Measurements from ENCODE around the gene FAP.

The FAP gene

GRCh38 chr2:162210385-162210784 is 32.9 kb downstream of the FAP start:
- Histone ChIP-seq H3K9me3 (ENCODE audit: control insufficient read depth, low read length) (no peaks in the 10 kb centered on the region), H3K79me1 (replicated peaks; ENCODE audit: low read length, poor library complexity, severe bottlenecking) (no peaks in the 10 kb centered on the region), H2BK5ac (ENCODE audit: low read depth, low read length, poor library complexity, severe bottlenecking) (no peak overlapping the region), H2AFZ (ENCODE audit: low read depth, low read length) (no peak overlapping the region), H3K27ac (ENCODE audit: low read length, poor library complexity, severe bottlenecking) (no peak overlapping the region), H4K91ac (ENCODE audit: low read length) (no peak overlapping the region), H3K4me2 (ENCODE audit: low read length, poor library complexity, severe bottlenecking) (no peak overlapping the region), H3K14ac (ENCODE audit: low read length in 2 of 2) (no peak overlapping the region), H2AK5ac (ENCODE audit: low read length, severe bottlenecking) (no peak overlapping the region), H3K9ac (ENCODE audit: low read length) (no peak overlapping the region), H3K18ac (ENCODE audit: low read depth in 1 of 2, low read length in 2 of 2) (no peak overlapping the region), H2BK15ac (ENCODE audit: low read depth, poor library complexity, severe bottlenecking) (no peak overlapping the region), H3K23ac (ENCODE audit: low read length in 2 of 2) (no peak overlapping the region), H3K36me3 (ENCODE audit: control insufficient read depth in 1 of 2, insufficient read depth in 2 of 2, low read depth in 1 of 2, low read length in 2 of 2) (peaks cover 0 to 93% of the 10 kb centered on the region in 2 experiments), H2BK12ac (ENCODE audit: low read length in 2 of 2) (no peak overlapping the region), H4K8ac (ENCODE audit: low read length) (no peak overlapping the region), H3K4me3 (ENCODE audit: insufficient read depth in 1 of 2, low read depth in 1 of 2, low read length in 2 of 2) (no peak overlapping the region), H3K4ac (ENCODE audit: low read depth in 1 of 2, low read length in 2 of 2) (no peak overlapping the region), H3K4me1 (ENCODE audit: control insufficient read depth, insufficient read depth, low read depth, low read length) (no peaks in the 10 kb centered on the region), H2BK120ac (ENCODE audit: low read depth, low read length) (no peak overlapping the region), H3K27me3 (ENCODE audit: control insufficient read depth in 1 of 2, insufficient read depth in 1 of 2, low read length in 2 of 2) (no peaks in the 10 kb centered on the region)
- no peak for DNase-seq

- no peak overlapping the region for H3K27ac ChIP-seq (ENCODE audit: low read length, poor library complexity, severe bottlenecking)
- no peaks in the 10 kb centered on the region for H3K79me1 ChIP-seq (replicated peaks; ENCODE audit: low read length, poor library complexity, severe bottlenecking)
- H2BK15ac ChIP-seq (ENCODE audit: low read depth, poor library complexity, severe bottlenecking), result no peak overlapping the region
- H2BK120ac ChIP-seq (ENCODE audit: low read depth, low read length), result no peak overlapping the region
- no peak overlapping the region for H3K14ac ChIP-seq (ENCODE audit: low read length in 2 of 2)
- no peak overlapping the region for H3K4me3 ChIP-seq (ENCODE audit: insufficient read depth in 1 of 2, low read depth in 1 of 2, low read length in 2 of 2)
- no peak overlapping the region for H2AFZ ChIP-seq (ENCODE audit: low read depth, low read length)
- H3K18ac ChIP-seq (ENCODE audit: low read depth in 1 of 2, low read length in 2 of 2), result no peak overlapping the region
- H3K9ac ChIP-seq (ENCODE audit: low read length), result no peak overlapping the region
- no peak overlapping the region for H2BK12ac ChIP-seq (ENCODE audit: low read length in 2 of 2)
- no peak overlapping the region for H2AK5ac ChIP-seq (ENCODE audit: low read length, severe bottlenecking)
- H2BK5ac ChIP-seq (ENCODE audit: low read depth, low read length, poor library complexity, severe bottlenecking), result no peak overlapping the region
- no peak overlapping the region for H4K8ac ChIP-seq (ENCODE audit: low read length)
- H3K4me2 ChIP-seq (ENCODE audit: low read length, poor library complexity, severe bottlenecking), result no peak overlapping the region
- H3K9me3 ChIP-seq (ENCODE audit: control insufficient read depth, low read length), result no peaks in the 10 kb centered on the region
- no peak for DNase-seq
- H3K4me1 ChIP-seq (ENCODE audit: control insufficient read depth, insufficient read depth, low read depth, low read length), result peaks cover 5% of the 10 kb centered on the region
- H4K91ac ChIP-seq (ENCODE audit: low read length), result no peak overlapping the region
- H3K4ac ChIP-seq (ENCODE audit: low read depth in 1 of 2, low read length in 2 of 2), result no peak overlapping the region
- no peaks in the 10 kb centered on the region for H3K27me3 ChIP-seq (ENCODE audit: control insufficient read depth in 1 of 2, insufficient read depth in 1 of 2, low read length in 2 of 2)
- peaks cover 0 to 100% of the 10 kb centered on the region in 2 experiments for H3K36me3 ChIP-seq (ENCODE audit: control insufficient read depth in 1 of 2, insufficient read depth in 2 of 2, low read depth in 1 of 2, low read length in 2 of 2)
- no peak overlapping the region for H3K23ac ChIP-seq (ENCODE audit: low read length in 2 of 2)
Observed at GRCh38 chr2:162202203-162202602, 41.0 kb downstream of the FAP start.

- no peak for DNase-seq
- no peak overlapping the region for H3K18ac ChIP-seq (ENCODE audit: low read depth in 1 of 2, low read length in 2 of 2)
- no peak overlapping the region for H2BK120ac ChIP-seq (ENCODE audit: low read depth, low read length)
- no peak overlapping the region for H3K4me3 ChIP-seq (ENCODE audit: insufficient read depth in 1 of 2, low read depth in 1 of 2, low read length in 2 of 2)
- no peaks in the 10 kb centered on the region for H3K27me3 ChIP-seq (ENCODE audit: control insufficient read depth in 1 of 2, insufficient read depth in 1 of 2, low read length in 2 of 2)
- H3K4ac ChIP-seq (ENCODE audit: low read depth in 1 of 2, low read length in 2 of 2), result no peak overlapping the region
- no peak overlapping the region for H3K14ac ChIP-seq (ENCODE audit: low read length in 2 of 2)
- H3K9ac ChIP-seq (ENCODE audit: low read length), result peak overlapping the region; percentile 2
- no peak overlapping the region for H2BK12ac ChIP-seq (ENCODE audit: low read length in 2 of 2)
- peaks cover 0 to 100% of the 10 kb centered on the region in 2 experiments for H3K36me3 ChIP-seq (ENCODE audit: control insufficient read depth in 1 of 2, insufficient read depth in 2 of 2, low read depth in 1 of 2, low read length in 2 of 2)
- H3K27ac ChIP-seq (ENCODE audit: low read length, poor library complexity, severe bottlenecking), result no peak overlapping the region
- WGBS, result no CpG with 5 or more reads among the region's 1 CpG
- H2AFZ ChIP-seq (ENCODE audit: low read depth, low read length), result no peak overlapping the region
- H3K4me1 ChIP-seq (ENCODE audit: control insufficient read depth, insufficient read depth, low read depth, low read length), result peaks cover 5% of the 10 kb centered on the region
- H3K9me3 ChIP-seq (ENCODE audit: control insufficient read depth, low read length), result no peaks in the 10 kb centered on the region
- H4K91ac ChIP-seq (ENCODE audit: low read length), result no peak overlapping the region
- H2BK15ac ChIP-seq (ENCODE audit: low read depth, poor library complexity, severe bottlenecking), result no peak overlapping the region
- no peaks in the 10 kb centered on the region for H3K79me1 ChIP-seq (replicated peaks; ENCODE audit: low read length, poor library complexity, severe bottlenecking)
- no peak overlapping the region for H3K23ac ChIP-seq (ENCODE audit: low read length in 2 of 2)
- H2BK5ac ChIP-seq (ENCODE audit: low read depth, low read length, poor library complexity, severe bottlenecking), result no peak overlapping the region
- no peak overlapping the region for H3K4me2 ChIP-seq (ENCODE audit: low read length, poor library complexity, severe bottlenecking)
- H4K8ac ChIP-seq (ENCODE audit: low read length), result no peak overlapping the region
- H2AK5ac ChIP-seq (ENCODE audit: low read length, severe bottlenecking), result no peak overlapping the region
Observed at GRCh38 chr2:162200636-162201035, 42.6 kb downstream of the FAP start.

- Histone ChIP-seq H3K79me1 (replicated peaks; ENCODE audit: low read length, poor library complexity, severe bottlenecking) (no peaks in the 10 kb centered on the region), H2BK12ac (ENCODE audit: low read length in 2 of 2) (no peak overlapping the region), H2BK120ac (ENCODE audit: low read depth, low read length) (no peak overlapping the region), H2AK5ac (ENCODE audit: low read length, severe bottlenecking) (no peak overlapping the region), H3K18ac (ENCODE audit: low read depth in 1 of 2, low read length in 2 of 2) (no peak overlapping the region), H2BK15ac (ENCODE audit: low read depth, poor library complexity, severe bottlenecking) (no peak overlapping the region), H4K8ac (ENCODE audit: low read length) (no peak overlapping the region), H3K27ac (ENCODE audit: low read length, poor library complexity, severe bottlenecking) (no peak overlapping the region), H3K4me3 (ENCODE audit: insufficient read depth in 1 of 2, low read depth in 1 of 2, low read length in 2 of 2) (no peak overlapping the region), H3K23ac (ENCODE audit: low read length in 2 of 2) (no peak overlapping the region), H3K27me3 (ENCODE audit: control insufficient read depth in 1 of 2, insufficient read depth in 1 of 2, low read length in 2 of 2) (no peaks in the 10 kb centered on the region), H3K14ac (ENCODE audit: low read length in 2 of 2) (no peak overlapping the region), H2AFZ (ENCODE audit: low read depth, low read length) (no peak overlapping the region), H2BK5ac (ENCODE audit: low read depth, low read length, poor library complexity, severe bottlenecking) (no peak overlapping the region), H3K4me2 (ENCODE audit: low read length, poor library complexity, severe bottlenecking) (no peak overlapping the region), H4K91ac (ENCODE audit: low read length) (no peak overlapping the region), H3K4ac (ENCODE audit: low read depth in 1 of 2, low read length in 2 of 2) (no peak overlapping the region), H3K4me1 (ENCODE audit: control insufficient read depth, insufficient read depth, low read depth, low read length) (peaks cover 5% of the 10 kb centered on the region), H3K9me3 (ENCODE audit: control insufficient read depth, low read length) (no peaks in the 10 kb centered on the region), H3K9ac (ENCODE audit: low read length) (no peak overlapping the region), H3K36me3 (ENCODE audit: control insufficient read depth in 1 of 2, insufficient read depth in 2 of 2, low read depth in 1 of 2, low read length in 2 of 2) (peaks cover 0 to 100% of the 10 kb centered on the region in 2 experiments)
- no CpG with 5 or more reads among the region's 1 CpG for WGBS
- DNase-seq, result no peak
Observed at GRCh38 chr2:162199913-162200312, 43.3 kb downstream of the FAP start.
